GM19043 (cell line): ENCODE measurements around the gene AAMP.
"Not testable (repeated sequence)": the region's sequence is repeated elsewhere in the genome, so short reads cannot be mapped to it uniquely, and the experiment has no call there.

ENCODE experiments used
- ATAC-seq: cut with Tn5 transposase; IDR thresholded peaks from one replicate; pipeline ENCODE4 v1.9.1; 2021; ENCODE audit warnings: low read depth; ENCODE audit not compliant: unreplicated experiment

The AAMP gene

GRCh38 chr2:218269900-218270720 is at the start of gene AAMP, which contains the start of gene PNKD:
AAMP (minus strand) TSS chr2:218270137; CDS start chr2:218270086, 51 bp downstream.
PNKD (plus strand) TSS chr2:218270519; CDS start chr2:218270536, 17 bp downstream.
- ATAC-seq = peak; percentile 90

- ATAC-seq = no peak
Observed at GRCh38 chr2:218318241-218318640, 48.3 kb upstream of the AAMP start.

GRCh38 chr2:218317835-218318234 is 47.9 kb upstream of the AAMP start:
- ATAC-seq = no peak

- ATAC-seq = no peak
Observed at GRCh38 chr2:218317303-218317630, 47.3 kb upstream of the AAMP start.

- no peak for ATAC-seq
Observed at GRCh38 chr2:218315397-218315796, 45.5 kb upstream of the AAMP start.

- not testable (repeated sequence) for ATAC-seq
Observed at GRCh38 chr2:218314764-218315163, 44.8 kb upstream of the AAMP start.

GRCh38 chr2:218313356-218313755 is 43.4 kb upstream of the AAMP start:
- no peak for ATAC-seq

GRCh38 chr2:218312267-218312756 is 42.4 kb upstream of the AAMP start:
- no peak for ATAC-seq

- not testable (repeated sequence) for ATAC-seq
Observed at GRCh38 chr2:218311541-218312266, 41.8 kb upstream of the AAMP start.

GRCh38 chr2:218310853-218311540 is 41.1 kb upstream of the AAMP start:
- no peak for ATAC-seq

- no peak for ATAC-seq
Observed at GRCh38 chr2:218307415-218308090, 37.6 kb upstream of the AAMP start.

- ATAC-seq = no peak
Observed at GRCh38 chr2:218306184-218306920, 36.4 kb upstream of the AAMP start.

GRCh38 chr2:218305383-218305782 is 35.4 kb upstream of the AAMP start:
- no peak for ATAC-seq

- ATAC-seq = no peak
Observed at GRCh38 chr2:218301176-218301819, 31.4 kb upstream of the AAMP start.

GRCh38 chr2:218300141-218300540 is 30.2 kb upstream of the AAMP start:
- no peak for ATAC-seq

- no peak for ATAC-seq
Observed at GRCh38 chr2:218298314-218298875, 28.5 kb upstream of the AAMP start.

GRCh38 chr2:218296847-218297246 is 26.9 kb upstream of the AAMP start:
- no peak for ATAC-seq

- ATAC-seq = no peak
Observed at GRCh38 chr2:218296200-218296599, 26.3 kb upstream of the AAMP start.

- no peak for ATAC-seq
Observed at GRCh38 chr2:218295029-218295428, 25.1 kb upstream of the AAMP start.
